Osteoblast (primary cell): ENCODE results near the gene TSPYL4. TPM values are rescaled to one million over a fixed set of nuclear protein-coding genes. Genes with fewer than 3 reads are reported as not detected.
A peak's percentile ranks its signal among the peaks of the same experiment; 100 is the strongest.

Source experiments
- DNase-seq: peaks from one replicate; pipeline ENCODE4 v3.0.0; 2011; ENCODE audit warnings: low spot score, mixed read lengths; ENCODE audit not compliant: insufficient read length; ENCODE audit errors: missing footprints
- H2AFZ ChIP-seq: 2 replicates; pipeline ENCODE4 v1.6.0; 2011; ENCODE audit warnings: mild to moderate bottlenecking, low read length
- H3K27ac ChIP-seq: 2 replicates; pipeline ENCODE4 v1.5.1; 2011; ENCODE audit warnings: mild to moderate bottlenecking, low read depth, low read length, moderate library complexity
- H3K27me3 ChIP-seq: 2 replicates; pipeline ENCODE4 v1.6.0; 2012; ENCODE audit warnings: mild to moderate bottlenecking, control low read depth, inconsistent platforms, low read length, moderate library complexity; ENCODE audit not compliant: insufficient read depth
- H3K36me3 ChIP-seq: 2 replicates; pipeline ENCODE4 v1.5.1; 2011; ENCODE audit warnings: mild to moderate bottlenecking, low read length, control low read depth, moderate library complexity; ENCODE audit not compliant: insufficient read depth
- H3K4me1 ChIP-seq: 2 replicates; pipeline ENCODE4 v1.5.1; 2011; ENCODE audit warnings: mild to moderate bottlenecking, low read length, control low read depth, moderate library complexity; ENCODE audit not compliant: insufficient read depth
- H3K4me2 ChIP-seq: 2 replicates; pipeline ENCODE4 v1.6.0; 2011; ENCODE audit warnings: mild to moderate bottlenecking, low read length; ENCODE audit not compliant: insufficient read depth
- H3K4me3 ChIP-seq: fragments of 200-600 bp; sonication (generic); 3 replicates; pipeline ENCODE4 v1.5.1; 2012; ENCODE audit warnings: mild to moderate bottlenecking, low read length, inconsistent platforms; ENCODE audit not compliant: insufficient read depth
- H3K79me2 ChIP-seq: 2 replicates; pipeline ENCODE4 v1.6.0; 2012; ENCODE audit warnings: mild to moderate bottlenecking, low read length, control low read depth, inconsistent platforms; ENCODE audit not compliant: insufficient read depth
- H3K9me3 ChIP-seq: 2 replicates; pipeline ENCODE4 v1.5.1; 2011; ENCODE audit warnings: low read depth, low read length, control low read depth
- H4K20me1 ChIP-seq: 2 replicates; pipeline ENCODE4 v1.6.0; 2012; ENCODE audit warnings: mild to moderate bottlenecking, low read length, control low read depth; ENCODE audit not compliant: insufficient read depth
- CTCF ChIP-seq: IDR thresholded peaks from 2 replicates; pipeline ENCODE4 v1.5.1; 2011; ENCODE audit warnings: mild to moderate bottlenecking, low read depth, low read length, moderate library complexity; ENCODE audit errors: extremely low read depth
- total RNA-seq: library from RNA; depleted of rRNA; stranded (reverse); fragments of >200 nt; gene quantifications from 2 replicates; pipeline ENCODE4 v1.2.3, GENCODE V29; 2012

Gene TSPYL4
- total RNA-seq, 1 donor = 24.6 TPM

- H3K27me3 ChIP-seq = no peaks in the 10 kb centered on the region
- no peak overlapping the region for H2AFZ ChIP-seq
- peaks cover 27% of the 10 kb centered on the region for H3K4me1 ChIP-seq
- no peak overlapping the region for H3K4me3 ChIP-seq
- TF ChIP-seq CTCF = no peak
- no peak for DNase-seq
- no peak overlapping the region for H3K27ac ChIP-seq
- H3K79me2 ChIP-seq = peaks cover 19% of the 10 kb centered on the region
- peaks cover 4% of the 10 kb centered on the region for H3K36me3 ChIP-seq
- H4K20me1 ChIP-seq = peaks cover 6% of the 10 kb centered on the region
- no peak overlapping the region for H3K4me2 ChIP-seq
- no peaks in the 10 kb centered on the region for H3K9me3 ChIP-seq
Measured at GRCh38 chr6:116271149-116271708, 17.4 kb upstream of the TSPYL4 start.

- Histone ChIP-seq H3K4me1 (peaks cover 29% of the 10 kb centered on the region), H3K27me3 (no peaks in the 10 kb centered on the region), H4K20me1 (no peaks in the 10 kb centered on the region), H3K36me3 (no peaks in the 10 kb centered on the region), H3K4me3 (no peak overlapping the region), H3K4me2 (no peak overlapping the region), H3K79me2 (no peaks in the 10 kb centered on the region), H3K9me3 (no peaks in the 10 kb centered on the region), H2AFZ (no peak overlapping the region), H3K27ac (peak overlapping the region; percentile 6)
- TF ChIP-seq CTCF = peak; percentile 91
- no peak for DNase-seq
Measured at GRCh38 chr6:116268589-116269293, 14.9 kb upstream of the TSPYL4 start.

- Histone ChIP-seq H3K4me3 (no peak overlapping the region), H3K9me3 (no peaks in the 10 kb centered on the region), H3K36me3 (no peaks in the 10 kb centered on the region), H3K27me3 (no peaks in the 10 kb centered on the region), H3K27ac (peak overlapping the region; percentile 74), H2AFZ (no peak overlapping the region), H3K79me2 (no peaks in the 10 kb centered on the region), H4K20me1 (no peaks in the 10 kb centered on the region), H3K4me2 (no peak overlapping the region), H3K4me1 (peaks cover 29% of the 10 kb centered on the region)
- no peak for DNase-seq
- no peak for TF ChIP-seq CTCF
Measured at GRCh38 chr6:116267836-116268588, 14.1 kb upstream of the TSPYL4 start.

GRCh38 chr6:116266803-116267202, 12.9 kb upstream of the TSPYL4 start:
- Histone ChIP-seq H4K20me1 (no peaks in the 10 kb centered on the region), H3K9me3 (no peaks in the 10 kb centered on the region), H3K27ac (peak overlapping the region; percentile 74), H3K4me3 (no peak overlapping the region), H3K36me3 (no peaks in the 10 kb centered on the region), H3K27me3 (no peaks in the 10 kb centered on the region), H3K4me2 (no peak overlapping the region), H2AFZ (no peak overlapping the region), H3K79me2 (no peaks in the 10 kb centered on the region), H3K4me1 (peaks cover 29% of the 10 kb centered on the region)
- no peak for DNase-seq
- TF ChIP-seq CTCF = no peak
